Lower leg skin (tissue), 3 donors: ENCODE results near the gene ECE1.

ENCODE experiments used
- POLR2A ChIP-seq, 2 donors: fragments of 450-650 bp; IDR thresholded peaks; one replicate each; pipeline ENCODE4 v1.6.1; 2016 to 2017; ENCODE audit warnings: antibody characterized with exemption in 2 of 2, mild to moderate bottlenecking in 1 of 2, moderate library complexity in 1 of 2
- TF ChIP-seq, protein P1 (sequence below), 3 donors: fragments of 450-650 bp; IDR thresholded peaks; one replicate each; pipeline ENCODE4 v1.5.1; 2016; ENCODE audit warnings: antibody characterized with exemption in 3 of 3, mild to moderate bottlenecking in 3 of 3, moderate library complexity in 2 of 3

GRCh38 chr1:21201650-21202049 lies 88.6 kb downstream of the ECE1 start:
- TF ChIP-seq POLR2A (IDR thresholded peaks at IDR 0.05) = no peak
- TF ChIP-seq, protein P1, sequence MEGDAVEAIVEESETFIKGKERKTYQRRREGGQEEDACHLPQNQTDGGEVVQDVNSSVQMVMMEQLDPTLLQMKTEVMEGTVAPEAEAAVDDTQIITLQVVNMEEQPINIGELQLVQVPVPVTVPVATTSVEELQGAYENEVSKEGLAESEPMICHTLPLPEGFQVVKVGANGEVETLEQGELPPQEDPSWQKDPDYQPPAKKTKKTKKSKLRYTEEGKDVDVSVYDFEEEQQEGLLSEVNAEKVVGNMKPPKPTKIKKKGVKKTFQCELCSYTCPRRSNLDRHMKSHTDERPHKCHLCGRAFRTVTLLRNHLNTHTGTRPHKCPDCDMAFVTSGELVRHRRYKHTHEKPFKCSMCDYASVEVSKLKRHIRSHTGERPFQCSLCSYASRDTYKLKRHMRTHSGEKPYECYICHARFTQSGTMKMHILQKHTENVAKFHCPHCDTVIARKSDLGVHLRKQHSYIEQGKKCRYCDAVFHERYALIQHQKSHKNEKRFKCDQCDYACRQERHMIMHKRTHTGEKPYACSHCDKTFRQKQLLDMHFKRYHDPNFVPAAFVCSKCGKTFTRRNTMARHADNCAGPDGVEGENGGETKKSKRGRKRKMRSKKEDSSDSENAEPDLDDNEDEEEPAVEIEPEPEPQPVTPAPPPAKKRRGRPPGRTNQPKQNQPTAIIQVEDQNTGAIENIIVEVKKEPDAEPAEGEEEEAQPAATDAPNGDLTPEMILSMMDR (IDR thresholded peaks at IDR 0.05) = no peak
